Fibroblast of skin of back (primary cell): ENCODE measurements around the gene SCNN1B.

ENCODE experiments used
- DNase-seq: peaks from one replicate; pipeline ENCODE4 v3.0.0-alpha.2; 2013

The SCNN1B gene

DNA sequence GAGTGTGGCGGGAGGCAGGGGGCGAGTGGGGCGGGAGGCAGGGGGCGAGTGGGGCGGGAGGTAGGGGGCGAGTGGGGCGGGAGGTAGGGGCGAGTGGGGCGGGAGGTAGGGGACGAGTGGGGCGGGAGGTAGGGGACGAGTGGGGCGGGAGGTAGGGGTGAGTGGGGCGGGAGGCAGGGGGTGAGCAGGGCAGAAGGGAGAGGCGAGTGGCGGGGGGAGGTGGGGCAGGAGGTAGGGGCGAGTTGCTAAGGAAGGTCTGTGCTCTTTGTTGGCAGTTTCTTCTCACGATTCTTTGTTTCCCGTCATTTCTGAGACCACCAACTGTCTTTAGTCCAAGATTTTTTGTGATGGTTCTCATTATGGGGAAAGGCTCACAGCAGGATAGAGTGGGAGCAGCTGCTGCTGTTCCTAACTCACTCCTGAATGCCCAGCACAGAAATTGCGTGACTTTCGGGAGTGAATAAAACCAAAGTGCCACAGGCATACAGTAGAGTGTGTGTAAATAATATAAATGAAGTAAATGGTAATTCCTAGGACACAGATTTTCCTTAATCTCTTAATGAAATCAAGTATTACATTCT lies 106.2 kb downstream of the SCNN1B start:
- DNase-seq = peak; percentile 15

DNA sequence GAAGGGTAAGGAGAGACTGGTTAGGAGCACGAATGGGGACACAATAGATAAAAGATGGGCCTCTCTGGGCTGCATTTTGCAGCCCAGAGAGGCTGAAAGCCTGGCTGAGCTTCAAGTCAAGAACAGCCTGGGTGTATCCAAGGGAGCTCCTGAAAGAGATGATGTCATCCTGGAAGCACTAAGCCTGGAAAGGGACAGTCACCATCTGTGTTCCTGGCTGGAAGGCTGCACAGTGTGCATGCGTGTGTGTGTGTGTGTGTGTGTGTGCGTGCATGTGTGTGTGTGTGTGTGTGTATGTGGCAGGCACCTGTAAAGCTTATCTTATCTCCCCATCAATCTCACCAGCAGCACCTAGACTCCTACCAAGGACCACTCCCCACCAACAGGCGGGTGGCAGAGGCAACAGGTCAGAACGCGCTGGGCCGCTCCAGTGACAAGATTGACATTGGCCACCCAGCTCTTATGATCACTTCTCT lies 106.8 kb downstream of the SCNN1B start:
- DNase-seq = peak; percentile 87

DNA sequence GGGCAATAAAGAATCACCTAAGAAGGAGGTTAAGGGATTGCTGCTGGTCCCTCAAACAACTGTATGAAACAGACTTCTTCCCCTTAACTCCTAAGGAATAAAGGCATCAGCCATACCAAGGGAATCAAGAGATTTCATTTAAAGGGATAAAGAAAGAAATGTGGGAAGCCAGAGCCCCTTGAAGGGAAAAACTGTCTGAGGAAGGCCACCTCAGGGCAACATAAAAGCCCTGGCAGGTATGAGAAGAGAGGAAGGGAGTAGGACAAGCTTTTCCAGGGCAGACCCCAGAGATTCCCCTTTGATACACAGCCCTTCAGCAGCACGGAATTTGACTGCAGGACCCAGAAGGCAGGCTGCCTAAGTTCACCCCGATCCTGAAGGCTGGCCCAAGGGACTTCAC lies 107.4 kb downstream of the SCNN1B start:
- DNase-seq = no peak

GRCh38 chr16:23410176-23410575 lies 108.1 kb downstream of the SCNN1B start:
- peak; percentile 59 for DNase-seq

- no peak for DNase-seq
These were observed 112.6 kb downstream of the SCNN1B start for GRCh38 chr16:23414731-23415130.

DNA sequence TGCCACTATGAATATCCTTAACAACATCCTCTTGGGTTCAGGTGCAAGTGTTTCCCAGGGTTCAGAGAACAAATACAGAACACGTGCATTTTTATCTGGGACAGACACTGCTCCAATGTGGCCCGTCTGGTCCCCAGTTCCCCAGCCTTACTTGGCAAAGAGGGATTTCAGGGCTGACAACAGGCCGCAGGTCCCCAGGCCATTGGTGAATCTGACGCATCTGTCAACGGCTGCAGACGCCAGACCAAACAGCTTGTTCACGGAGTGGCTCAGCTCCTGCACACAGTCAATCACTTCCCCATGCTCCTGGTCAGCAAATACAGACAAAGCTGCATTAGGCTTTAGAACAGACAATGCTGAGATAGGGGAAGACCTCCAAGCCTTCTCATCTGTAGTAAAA lies 114.7 kb downstream of the SCNN1B start:
- DNase-seq = no peak

DNA sequence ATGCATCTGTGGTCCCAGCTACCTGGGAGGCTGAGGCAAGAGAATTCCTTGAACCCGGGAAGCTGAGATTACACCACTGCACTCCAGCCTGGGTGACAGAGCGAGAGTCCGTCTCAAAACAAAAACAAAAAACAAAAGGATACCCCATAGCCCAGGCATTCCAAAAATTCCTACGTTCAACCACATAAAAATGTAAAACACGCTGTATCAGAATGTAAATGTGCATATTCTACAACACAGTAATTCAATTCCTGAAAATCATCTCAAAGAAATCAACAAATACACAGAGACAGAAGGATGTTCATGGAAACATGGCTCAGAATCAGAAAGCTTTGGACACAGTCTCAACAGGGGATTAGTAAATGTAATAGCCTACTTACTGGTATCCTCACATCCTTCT lies 117.9 kb downstream of the SCNN1B start:
- peak; percentile 83 for DNase-seq

GRCh38 chr16:23423496-23424049 lies 121.5 kb downstream of the SCNN1B start:
- peak; percentile 92 for DNase-seq

GRCh38 chr16:23424292-23424958 lies 122.3 kb downstream of the SCNN1B start:
- peak; percentile 15 for DNase-seq

DNA sequence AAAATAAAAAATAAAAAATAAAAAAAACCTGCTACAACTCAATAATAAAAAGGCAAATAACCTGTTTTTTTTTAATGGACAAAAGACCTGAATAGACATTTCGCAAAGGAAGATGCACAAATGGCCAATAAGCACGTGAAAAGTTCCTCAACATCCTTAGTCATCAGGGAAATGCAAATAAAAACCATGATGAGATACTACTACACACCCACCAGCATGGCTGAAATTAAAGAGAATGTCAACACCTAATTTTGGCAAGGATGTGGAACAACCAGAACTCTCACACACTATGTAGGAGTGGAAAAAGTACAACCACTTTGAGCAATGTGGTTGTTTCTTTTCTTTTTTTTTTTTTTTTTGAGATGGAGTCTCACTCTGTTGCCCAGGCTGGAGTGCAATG lies 126.2 kb downstream of the SCNN1B start:
- no peak for DNase-seq
